ENCODE measurements around the gene USP49.

Gene USP49

GRCh38 chr6:41843178-41843577 lies 52.0 kb downstream of the USP49 start (continued):
- TF ChIP-seq BCL6B (tag by site-specific recombination; IDR thresholded peaks at IDR 0.05) = no peak

GRCh38 chr6:41840326-41840725 lies 54.8 kb downstream of the USP49 start:
- ChIA-PET CTCF (interaction anchor here (0.7 kb wide), 1 partner anchor 38 kb away, joined by 9 read pairs; no protein-coding TSS in a partner anchor), POLR2A (interaction anchor here (0.7 kb wide), 1 partner anchor 47 kb away, joined by 3 read pairs; no protein-coding TSS in a partner anchor)
- no peaks in the 10 kb centered on the region for H3K4me1 ChIP-seq (ENCODE audit: control insufficient read depth, insufficient read depth, low read length)
- H3K9me3 ChIP-seq (ENCODE audit: control insufficient read depth, insufficient read depth, low read depth, low read length) = no peaks in the 10 kb centered on the region
- no peak for TF ChIP-seq ZNF266 (tag by site-specific recombination; IDR thresholded peaks at IDR 0.05; ENCODE audit: low read depth)
- no peak for TF ChIP-seq ZSCAN4 (tag by site-specific recombination; IDR thresholded peaks at IDR 0.05)
- TF ChIP-seq ZNF214 (tag by site-specific recombination; IDR thresholded peaks at IDR 0.05; ENCODE audit: borderline replicate concordance) = no peak
- TF ChIP-seq ZNF707 (tag by site-specific recombination; IDR thresholded peaks at IDR 0.05) = no peak
- H3K27ac ChIP-seq (ENCODE audit: extremely low read depth, low read depth, low read length) = no peak overlapping the region
- no peak overlapping the region for H3K4me3 ChIP-seq (ENCODE audit: low read depth, low read length)
- H3K36me3 ChIP-seq (ENCODE audit: control insufficient read depth in 2 of 2, insufficient read depth in 1 of 2, low read length in 2 of 2) = no peaks in the 10 kb centered on the region; a peak in 1 of 3 replicates

- POLR2A ChIA-PET = no interaction called here
- Histone ChIP-seq H3K4me3 (ENCODE audit: low read depth, low read length) (no peak overlapping the region), H3K4me1 (ENCODE audit: control insufficient read depth, insufficient read depth, low read length) (no peaks in the 10 kb centered on the region), H3K27ac (ENCODE audit: extremely low read depth, low read depth, low read length) (no peak overlapping the region), H3K36me3 (ENCODE audit: control insufficient read depth in 2 of 2, insufficient read depth in 1 of 2, low read length in 2 of 2) (no peaks in the 10 kb centered on the region), H3K9me3 (ENCODE audit: control insufficient read depth, insufficient read depth, low read depth, low read length) (no peaks in the 10 kb centered on the region)
- CTCF ChIA-PET = interaction anchor here (0.5 to 1.4 kb wide), 4 partner anchors 11 to 84 kb away, joined by 3 to 8 read pairs (median 4); partner anchors contain the start of genes BYSL, MED20 and TOMM6
- TF ChIP-seq ZNF184 (tag by site-specific recombination; IDR thresholded peaks at IDR 0.05) (no peak), ZNF24 (tag by site-specific recombination; IDR thresholded peaks at IDR 0.05) (no peak), ZNF645 (tag by site-specific recombination; IDR thresholded peaks at IDR 0.05) (no peak), KLF8 (tag by site-specific recombination; IDR thresholded peaks at IDR 0.05) (0 out of 2 replicates have a peak, but pooled peaks have one; percentile 49), ZSCAN4 (tag by site-specific recombination; IDR thresholded peaks at IDR 0.05) (peak; percentile 76; the same call in 1 of the 2 replicates), ZNF692 (tag by site-specific recombination; IDR thresholded peaks at IDR 0.05) (0 out of 2 replicates have a peak, but pooled peaks have one; percentile 36), ZNF776 (tag by site-specific recombination; IDR thresholded peaks at IDR 0.05; ENCODE audit: borderline replicate concordance) (no peak), ZBTB17 (tag by site-specific recombination; IDR thresholded peaks at IDR 0.05) (no peak), ZNF416 (tag by site-specific recombination; IDR thresholded peaks at IDR 0.05) (no peak), GLIS2 (tag by site-specific recombination; IDR thresholded peaks at IDR 0.05) (no peak), GLI4 (tag by site-specific recombination; IDR thresholded peaks at IDR 0.05) (no peak), ZFP37 (tag by site-specific recombination; IDR thresholded peaks at IDR 0.05) (peak; percentile 68; the same call in 1 of the 2 replicates), ZNF621 (tag by site-specific recombination; IDR thresholded peaks at IDR 0.05) (0 out of 2 replicates have a peak, but pooled peaks have one; percentile 44), ZNF366 (tag by site-specific recombination; conservative IDR thresholded peaks at IDR 0.05) (0 out of 2 replicates have a peak, but pooled peaks have one; percentile 41)
Measured at GRCh38 chr6:41836660-41837052, 58.5 kb downstream of the USP49 start.

Data from HEK293 (cell line).